A673 (cell line): ENCODE data around the gene GRAP2.

Source experiments
- CTCF ChIP-seq: fragments of 300-800, 200-600 bp; sonication (generic); conservative IDR thresholded peaks from 2 replicates; pipeline ENCODE4 v1.5.1; 2017; ENCODE audit warnings: low read depth, mild to moderate bottlenecking, antibody characterized with exemption, low read length, moderate library complexity, mixed read lengths
- EZH2 ChIP-seq: fragments of 200-600 bp; sonication (generic); IDR thresholded peaks from 2 replicates; pipeline ENCODE4 v1.6.1; 2017; ENCODE audit warnings: borderline replicate concordance, low read depth, mild to moderate bottlenecking, mixed read lengths, antibody characterized with exemption, low read length; ENCODE audit not compliant: poor library complexity, severe bottlenecking

GRCh38 chr22:39967996-39968972, 67.4 kb downstream of the GRAP2 start:
- TF ChIP-seq CTCF (no peak), EZH2 (no peak)
